HG03558 (cell line): ENCODE data around the gene KSR2.
"Not testable (repeated sequence)": the region's sequence is repeated elsewhere in the genome, so short reads cannot be mapped to it uniquely, and the experiment has no call there.

ENCODE experiments used
- ATAC-seq: cut with Tn5 transposase; IDR thresholded peaks from one replicate; pipeline ENCODE4 v1.9.1; 2021; ENCODE audit warnings: moderate number of reproducible peaks; ENCODE audit not compliant: unreplicated experiment; ENCODE audit errors: extremely low read depth

Gene KSR2

DNA sequence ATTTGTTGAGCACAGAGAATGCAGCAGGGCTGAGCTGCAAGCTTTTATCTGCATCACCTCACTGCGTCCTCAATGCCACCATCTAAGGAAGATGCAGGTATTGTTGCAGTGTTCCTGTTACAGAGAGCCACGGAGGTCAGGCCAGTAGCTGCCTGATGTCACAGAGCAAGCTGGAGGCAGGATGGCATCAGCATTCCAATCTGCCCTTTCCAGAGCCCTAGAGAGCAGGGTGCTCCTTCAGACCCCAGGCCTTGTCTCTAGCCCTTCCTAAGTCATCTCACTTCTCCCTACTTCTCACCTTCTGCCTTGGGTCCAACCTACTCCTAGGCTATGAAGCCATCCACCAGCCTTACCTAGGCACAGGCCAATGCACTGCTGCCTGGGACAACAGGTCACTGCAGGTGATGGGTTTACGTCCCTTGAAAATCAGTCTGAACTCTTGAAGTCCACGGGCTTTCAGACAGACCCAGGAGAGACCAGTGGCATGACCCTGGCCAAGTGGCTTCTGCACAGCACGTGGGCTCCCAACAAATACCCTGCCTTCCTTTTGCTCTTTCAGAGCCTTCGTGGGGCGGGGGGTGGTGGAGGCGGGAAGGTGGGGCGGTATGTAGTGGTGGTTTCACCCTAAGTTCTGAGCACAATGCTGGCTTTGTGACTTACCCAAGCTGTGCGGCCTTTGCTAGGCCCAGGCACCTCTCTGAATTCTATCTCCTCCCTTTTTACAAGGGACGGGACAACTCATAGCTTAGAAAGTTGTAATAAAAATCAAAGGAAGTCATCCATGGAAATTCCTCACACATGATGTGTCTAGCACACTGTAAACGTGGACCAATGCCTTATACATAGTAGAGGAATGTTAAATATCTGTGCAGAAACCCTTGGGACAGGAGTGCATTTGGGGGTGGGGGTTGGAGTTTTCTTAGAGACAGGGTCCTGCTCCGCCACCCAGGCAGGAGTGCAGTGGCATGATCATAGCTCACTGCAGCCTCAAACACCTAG is 136.0 kb downstream of the KSR2 start:
- no peak for ATAC-seq

GRCh38 chr12:117830471-117830870 is 138.3 kb downstream of the KSR2 start:
- no peak for ATAC-seq

DNA sequence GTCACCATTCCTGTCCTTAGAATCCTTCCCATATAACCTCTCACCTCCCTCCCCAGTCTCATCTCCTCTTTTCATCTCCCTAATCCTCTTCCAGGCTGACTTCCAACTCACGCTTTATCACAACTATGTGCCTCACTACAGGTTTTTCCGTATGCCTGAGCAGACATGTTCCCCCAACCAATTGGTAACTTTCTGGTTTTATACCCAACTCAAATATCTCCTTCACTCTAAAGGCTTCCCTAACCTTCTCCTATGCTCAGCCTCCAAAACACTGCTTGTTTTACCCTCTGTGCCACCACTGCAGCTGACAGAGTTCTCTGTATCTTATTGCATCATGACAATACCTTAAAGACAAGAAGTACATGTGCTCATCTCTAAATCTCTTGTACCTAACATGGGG is 139.7 kb downstream of the KSR2 start:
- ATAC-seq, result no peak

DNA sequence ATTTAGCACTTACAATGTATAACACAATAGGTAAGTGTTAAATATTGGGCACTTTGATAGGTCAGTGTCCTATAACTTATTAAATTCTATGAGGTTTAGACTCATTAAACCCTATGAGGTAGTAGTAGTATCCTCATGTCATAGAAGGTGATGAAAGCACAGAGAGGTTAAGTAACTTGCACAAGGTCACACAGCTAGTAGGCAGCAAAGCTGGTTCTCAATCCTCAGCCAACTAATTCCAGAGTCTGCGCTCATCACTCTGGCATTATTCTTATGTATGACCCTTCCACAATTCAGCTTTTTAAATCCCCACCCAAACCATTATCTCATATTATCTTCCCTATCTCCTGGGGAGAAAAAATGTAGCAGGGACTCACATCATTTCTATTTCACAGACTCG is 141.1 kb downstream of the KSR2 start:
- no peak for ATAC-seq

DNA sequence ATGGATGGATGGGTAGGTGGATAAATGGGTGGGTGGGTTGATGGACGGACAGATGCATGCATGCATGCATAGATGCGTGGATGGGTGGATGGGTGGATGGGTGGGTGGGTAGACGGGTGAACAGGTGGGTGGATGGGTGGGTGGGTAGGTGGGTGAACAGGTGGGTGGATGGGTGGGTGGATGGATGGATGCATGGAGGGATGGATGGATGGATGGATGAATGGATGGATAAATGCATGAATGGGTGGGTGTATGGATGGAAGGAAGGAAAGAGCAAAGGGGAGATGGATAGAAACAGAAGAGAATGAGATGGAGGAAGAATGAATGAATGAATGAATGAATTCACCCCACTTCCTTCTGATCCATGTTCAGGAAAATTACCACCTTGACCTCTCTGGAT is 143.0 kb downstream of the KSR2 start:
- ATAC-seq, result no peak

DNA sequence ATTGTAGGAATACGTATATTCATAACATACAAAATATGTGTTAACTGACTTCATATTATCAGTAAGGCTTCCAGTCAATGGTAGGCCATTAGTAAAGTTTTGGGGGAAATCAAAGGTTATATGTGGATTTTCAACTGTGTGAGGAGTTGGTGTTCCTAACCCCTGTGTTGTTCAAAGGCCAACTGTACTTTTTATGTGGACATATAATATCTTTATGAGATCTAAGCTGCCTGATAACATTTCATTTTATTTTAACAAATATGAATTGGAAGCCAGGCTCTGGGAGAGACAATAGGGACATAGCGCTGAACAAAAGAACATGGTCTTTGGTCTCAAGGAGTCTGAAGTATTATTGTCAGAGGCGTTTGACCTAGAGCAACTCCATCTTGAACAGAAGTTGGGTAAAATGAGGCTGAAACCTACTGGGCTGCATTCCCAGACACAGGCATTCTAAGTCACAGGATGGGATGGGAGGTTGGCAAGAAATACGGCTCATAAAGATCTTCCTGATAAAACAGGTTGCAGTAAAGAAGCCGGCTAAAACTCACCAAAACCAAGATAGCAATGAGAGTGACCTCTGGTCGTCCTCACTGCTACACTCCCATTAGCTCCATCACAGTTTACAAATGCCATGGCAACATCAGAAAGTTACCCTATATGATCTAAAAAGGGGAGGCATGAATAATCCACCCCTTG is 147.2 kb downstream of the KSR2 start:
- ATAC-seq, result no peak

DNA sequence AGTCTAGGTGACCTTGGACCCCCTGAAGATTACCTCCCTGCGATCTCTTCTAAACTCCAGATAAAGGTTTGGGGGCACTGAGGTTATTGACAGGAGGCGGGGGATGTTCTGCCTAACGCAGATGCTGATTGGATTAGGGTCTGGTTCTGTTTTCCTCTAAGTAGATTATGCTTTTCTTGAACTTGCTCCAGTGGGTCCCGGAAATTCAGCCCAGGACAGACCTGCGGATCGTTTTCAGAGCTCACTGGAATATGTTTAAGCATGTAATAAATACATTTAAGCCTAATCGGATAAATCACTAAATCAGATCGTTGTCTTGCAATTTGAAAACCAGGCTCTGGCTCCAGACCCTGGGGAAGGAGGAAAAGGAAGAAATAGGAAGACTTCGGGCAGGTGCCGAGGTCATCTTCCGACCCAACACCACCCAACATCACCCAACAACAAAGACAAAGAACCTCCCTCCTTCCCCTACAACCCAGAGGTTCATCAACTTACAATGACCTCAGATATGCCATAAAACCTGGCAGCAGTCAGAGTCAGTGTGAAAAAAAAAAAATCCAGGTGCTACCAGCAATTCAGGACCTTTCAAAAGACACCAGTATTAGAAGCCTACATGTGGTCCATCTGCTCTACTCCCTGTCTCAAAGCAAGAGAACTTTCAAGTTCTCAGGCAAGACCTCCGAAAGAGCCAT is 148.4 kb downstream of the KSR2 start:
- no peak for ATAC-seq

DNA sequence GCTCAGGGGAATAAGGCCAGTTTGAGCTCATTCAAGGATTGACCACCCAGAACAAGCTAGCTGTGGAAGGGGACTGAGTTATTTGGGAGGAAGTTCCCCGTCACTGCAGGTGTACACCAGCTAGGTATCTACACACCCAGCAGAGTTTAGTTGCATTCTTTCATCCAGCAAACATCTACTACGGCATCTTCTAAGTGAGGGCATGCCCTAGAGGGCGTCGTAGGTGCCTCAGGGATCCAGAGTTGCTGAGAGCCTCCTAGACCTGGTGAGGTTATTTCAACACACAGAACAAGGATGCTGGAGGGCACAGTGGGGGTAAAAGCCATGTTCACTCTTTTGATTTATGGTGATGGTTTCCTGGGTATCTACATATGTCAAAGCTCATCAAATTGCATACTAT is 149.6 kb downstream of the KSR2 start:
- no peak for ATAC-seq

DNA sequence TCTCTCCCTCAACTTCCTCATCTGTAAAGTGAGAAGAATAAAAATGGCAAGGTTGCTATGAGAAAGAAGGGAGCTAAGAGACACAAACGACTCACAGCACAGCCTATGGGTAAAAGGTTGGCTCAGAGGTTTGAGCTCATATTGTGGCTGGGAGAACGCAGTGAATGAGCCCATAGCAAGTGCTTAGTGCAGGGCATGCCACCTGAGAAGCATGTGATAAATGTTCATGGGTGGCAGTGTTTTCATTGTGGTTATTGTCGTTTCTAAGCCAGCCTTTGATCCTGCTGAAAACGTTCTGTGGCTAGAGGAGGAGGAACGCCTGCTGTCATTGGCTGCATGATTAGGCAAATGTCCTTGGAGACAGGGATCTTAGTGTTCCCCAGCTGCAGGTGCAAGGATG is 150.4 kb downstream of the KSR2 start:
- no peak for ATAC-seq

DNA sequence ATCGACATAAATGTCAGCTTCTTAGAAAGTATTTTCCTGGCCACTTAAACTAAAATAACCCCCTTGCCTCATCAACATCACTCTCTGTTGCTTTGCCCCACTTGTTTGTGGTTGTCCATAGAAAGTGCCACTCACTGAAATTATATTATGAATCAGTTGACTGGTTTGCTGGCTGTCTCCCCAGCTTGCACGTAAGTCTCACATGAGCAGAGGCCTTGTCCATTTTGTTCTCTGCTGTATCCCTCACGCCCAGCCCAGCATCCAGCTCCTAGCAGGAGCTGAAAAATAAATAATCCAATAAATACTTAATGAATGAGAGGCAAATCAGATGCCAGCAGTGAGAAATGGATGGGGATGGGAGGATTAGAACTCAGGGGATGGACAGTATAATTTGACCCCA is 159.3 kb downstream of the KSR2 start:
- no peak for ATAC-seq

DNA sequence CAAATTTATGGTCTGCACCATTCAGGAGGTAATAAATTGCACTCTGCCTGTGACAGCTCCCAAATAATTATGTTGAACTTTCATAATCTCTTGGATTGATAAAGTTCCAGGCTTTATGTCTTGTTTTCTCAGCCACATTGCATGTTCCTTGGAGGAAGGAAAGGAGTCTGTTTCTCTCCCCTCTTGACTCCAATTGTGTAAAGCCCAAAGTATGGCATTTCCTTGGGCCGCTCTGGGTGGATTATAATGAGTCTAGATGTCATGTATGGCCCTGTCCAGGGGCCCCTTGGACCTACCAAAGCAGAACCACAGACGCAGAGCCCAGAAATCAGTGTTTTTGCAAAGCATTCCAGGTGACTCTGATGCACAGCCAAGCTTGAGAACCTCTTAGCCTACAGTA is 160.8 kb downstream of the KSR2 start:
- no peak for ATAC-seq

- no peak for ATAC-seq
Observed at GRCh38 chr12:117807355-117807754, 161.4 kb downstream of the KSR2 start.

DNA sequence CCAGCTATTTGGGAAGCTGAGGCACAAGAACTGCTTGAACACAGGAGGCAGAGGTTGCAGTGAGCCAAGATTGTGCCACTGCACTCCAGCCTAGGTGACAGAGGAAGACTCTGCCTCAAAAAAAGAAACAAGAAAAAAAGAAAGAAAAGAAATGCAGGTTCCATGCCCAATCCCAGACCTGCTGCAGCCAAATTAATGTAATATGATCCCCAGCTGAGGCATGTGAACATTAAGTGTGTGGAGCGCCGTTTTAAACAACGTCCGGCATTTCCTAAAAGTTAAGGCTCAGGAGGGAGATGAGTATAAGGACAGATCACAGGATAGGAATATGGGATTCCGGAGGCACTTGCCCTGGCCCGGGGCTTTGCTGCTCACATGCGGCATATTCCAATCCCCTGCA is 162.9 kb downstream of the KSR2 start:
- no peak for ATAC-seq

DNA sequence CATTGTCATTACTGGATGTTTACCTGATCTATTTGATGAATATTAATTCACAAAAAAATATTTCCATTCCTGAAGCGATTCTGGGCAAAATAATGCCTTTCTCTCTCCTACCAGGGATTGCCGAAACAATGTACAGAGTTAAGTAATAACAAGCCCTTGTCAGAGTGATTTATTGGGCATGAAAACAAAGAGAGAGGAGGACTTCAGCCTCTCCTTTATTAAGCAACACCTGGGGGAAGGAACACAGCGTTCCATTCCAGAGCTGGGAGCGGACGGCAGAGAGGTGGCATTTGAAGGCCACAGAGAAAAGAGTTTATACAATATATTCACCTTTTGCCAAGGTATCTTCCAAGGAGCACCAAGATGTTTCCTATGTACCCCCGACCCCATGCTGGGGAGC is 165.8 kb downstream of the KSR2 start:
- no peak for ATAC-seq

- ATAC-seq, result not testable (repeated sequence)
Observed at GRCh38 chr12:117800711-117801110, 168.1 kb downstream of the KSR2 start.

DNA sequence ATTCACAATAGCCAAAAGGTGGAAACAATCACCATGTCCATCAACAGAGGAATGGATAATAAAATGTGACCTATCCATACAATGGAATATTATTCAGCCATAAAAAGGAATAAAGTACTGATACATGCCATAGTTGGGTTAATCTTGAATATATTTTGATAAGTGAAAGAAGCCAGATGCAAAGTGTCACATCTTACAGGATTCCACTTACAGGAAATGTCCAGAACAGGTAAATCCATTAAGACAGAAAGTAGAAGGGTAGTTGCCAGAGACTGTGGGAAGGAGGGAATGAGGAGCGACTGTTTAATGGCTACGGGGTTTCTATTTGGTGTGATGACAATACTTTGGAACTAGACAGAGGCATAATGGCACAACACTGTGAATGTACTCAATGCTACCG is 171.6 kb downstream of the KSR2 start:
- ATAC-seq, result no peak

DNA sequence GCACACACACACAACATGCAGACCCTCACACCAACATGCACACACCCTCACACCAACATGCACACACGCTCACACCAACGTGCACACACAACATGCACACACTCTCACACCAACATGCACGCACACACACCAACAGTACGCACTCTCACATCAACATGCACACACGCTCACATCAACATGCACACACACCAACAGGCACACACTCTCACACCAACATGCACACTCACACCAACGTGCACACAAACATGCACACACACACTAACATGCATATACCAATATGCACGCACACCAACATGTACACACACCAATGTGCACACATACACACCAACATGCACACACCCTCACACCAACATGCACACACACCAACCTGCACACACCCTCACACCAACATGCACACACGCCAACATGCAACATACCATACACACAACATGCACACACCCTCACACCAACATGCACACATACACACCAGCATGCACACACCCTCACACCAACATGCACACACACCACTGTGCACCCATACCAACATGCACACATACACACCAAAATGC is 175.8 kb downstream of the KSR2 start:
- no peak for ATAC-seq

DNA sequence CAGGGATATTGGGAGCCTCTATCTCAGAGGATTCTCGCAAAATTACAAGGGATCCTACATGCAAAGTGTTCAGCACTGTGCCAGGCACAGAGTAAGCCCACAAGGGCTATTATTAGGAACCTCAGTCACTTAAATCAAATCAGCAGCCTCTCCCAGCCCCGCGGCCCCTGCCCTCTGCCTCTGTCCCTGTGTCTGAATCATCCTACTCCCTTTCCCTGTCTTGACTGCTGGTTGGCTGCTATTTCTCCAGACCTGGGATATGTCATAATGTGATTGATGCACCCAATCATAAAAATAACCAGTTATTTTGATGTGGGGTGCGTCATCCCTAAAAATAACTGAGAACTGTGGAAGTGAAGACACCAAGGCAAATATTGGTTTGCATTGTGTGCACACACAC is 176.3 kb downstream of the KSR2 start:
- no peak for ATAC-seq

DNA sequence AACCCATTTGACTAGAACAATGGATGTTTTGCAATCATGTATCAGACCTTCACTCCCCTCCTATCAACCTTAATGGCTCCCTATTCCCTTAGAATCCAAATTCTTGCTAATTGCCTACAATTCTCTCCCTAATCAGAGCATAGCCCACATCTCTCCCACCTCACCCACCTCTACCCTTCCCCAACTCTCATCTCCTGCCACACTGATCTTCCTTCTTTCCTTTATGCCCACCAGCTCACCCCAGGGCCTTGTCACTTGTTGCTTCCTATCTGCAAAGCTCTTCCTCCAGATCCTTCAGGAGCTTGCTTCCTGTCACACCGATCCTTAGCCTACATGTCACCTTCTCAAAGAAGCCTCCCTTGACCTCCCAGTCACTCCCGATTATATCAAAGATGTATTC is 177.8 kb downstream of the KSR2 start:
- no peak for ATAC-seq

- no peak for ATAC-seq
Observed at GRCh38 chr12:117790198-117790597, 178.6 kb downstream of the KSR2 start.
